ENCODE measurements around the gene ITGA2B. TPM values are rescaled to one million over a fixed set of nuclear protein-coding genes. Genes with fewer than 3 reads are reported as not detected.
"Not testable (repeated sequence)": the region's sequence is repeated elsewhere in the genome, so short reads cannot be mapped to it uniquely, and the experiment has no call there.

ITGA2B gene
- total and polyA plus RNA-seq, 7 donors, result 0.08 to 0.97 (median 0.16) TPM

DNA sequence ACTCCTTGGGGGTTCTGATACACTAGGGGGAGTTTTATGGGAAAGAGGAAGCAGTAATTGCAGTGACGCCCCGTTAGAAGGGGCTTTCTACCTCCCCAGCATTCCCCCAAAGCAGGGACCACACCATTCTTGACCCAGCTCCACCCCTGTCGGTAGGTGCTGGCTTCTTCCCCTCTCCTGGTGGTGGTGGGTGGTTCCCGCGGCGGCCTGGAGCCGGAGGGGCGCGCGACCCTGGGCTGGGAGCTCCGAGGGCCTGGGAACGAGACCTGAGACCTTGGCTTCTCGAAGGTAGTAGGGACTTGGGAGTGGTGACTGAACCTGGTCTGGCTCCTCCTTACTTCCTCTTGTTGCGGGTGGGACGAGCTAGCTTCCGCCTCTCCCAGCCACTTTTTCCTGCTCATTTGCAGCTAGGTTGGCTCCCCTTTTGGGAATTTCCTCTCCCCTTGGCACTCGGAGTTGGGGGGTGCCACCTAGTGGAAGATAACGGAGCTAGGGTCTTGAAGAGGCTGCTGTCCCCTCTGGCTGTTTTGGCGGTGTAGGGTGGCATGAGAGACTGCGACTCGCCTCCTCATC is 43.9 kb downstream of the ITGA2B start:
- DNase-seq (no peak), ATAC-seq (peak; percentile 38 to 75 (median 44))
- Histone ChIP-seq H3K27ac (peak overlapping the region; percentile 86), H3K4me1 (peaks cover 5% of the 10 kb centered on the region), H3K9me3 (no peaks in the 10 kb centered on the region), H3K36me3 (ENCODE audit: insufficient read depth in 1 of 2, low read depth in 1 of 2) (peaks cover 0 to 18% of the 10 kb centered on the region in 2 donors), H3K27me3 (ENCODE audit: insufficient read depth in 3 of 3, low read length in 2 of 3) (no peaks in the 10 kb centered on the region), H3K4me3 (peak overlapping the region; percentile 84)
- intact Hi-C loops (cut with DNase I), result loop anchor here (5.0 kb wide), 3 partner anchors 133 to 203 kb away; partner anchors contain the start of gene HROB (in 1 of the 2)
- TF ChIP-seq CTCF (IDR thresholded peaks at IDR 0.05), result peak; percentile 32
- WGBS, 3 donors, result 2 to 5% (median 3%) methylated on average over 18 to 21 of the region's 21 CpGs

GRCh38 chr17:44344939-44345453 is 44.5 kb downstream of the ITGA2B start, which contains the start of gene GRN:
TSS of gene GRN (plus strand) at chr17:44345302. CDS start at chr17:44349165, 3,863 bp downstream.
- no peak for TF ChIP-seq CTCF (IDR thresholded peaks at IDR 0.05)
- DNase-seq, result peak; percentile 89 to 93
- intact Hi-C loops (cut with DNase I), result loop anchor here (5.0 kb wide), 3 partner anchors 133 to 203 kb away; partner anchors contain the start of gene HROB (in 1 of the 2)
- WGBS, 3 donors, result 0 to 1% (median 1%) methylated on average over 26 of the region's 26 CpGs
- H3K9me3 ChIP-seq, result no peaks in the 10 kb centered on the region
- H3K27me3 ChIP-seq (ENCODE audit: insufficient read depth in 3 of 3, low read length in 2 of 3), result no peaks in the 10 kb centered on the region
- H3K4me1 ChIP-seq, result peaks cover 5% of the 10 kb centered on the region
- peak within 1 kb of the TSS; percentile 84 for H3K4me3 ChIP-seq
- H3K27ac ChIP-seq, result peak within 1 kb of the TSS; percentile 86
- peak; percentile 97 to 99 (median 98) for ATAC-seq
- H3K36me3 ChIP-seq (ENCODE audit: insufficient read depth in 1 of 2, low read depth in 1 of 2), result peaks cover 0 to 12% of the 10 kb centered on the region in 2 donors

DNA sequence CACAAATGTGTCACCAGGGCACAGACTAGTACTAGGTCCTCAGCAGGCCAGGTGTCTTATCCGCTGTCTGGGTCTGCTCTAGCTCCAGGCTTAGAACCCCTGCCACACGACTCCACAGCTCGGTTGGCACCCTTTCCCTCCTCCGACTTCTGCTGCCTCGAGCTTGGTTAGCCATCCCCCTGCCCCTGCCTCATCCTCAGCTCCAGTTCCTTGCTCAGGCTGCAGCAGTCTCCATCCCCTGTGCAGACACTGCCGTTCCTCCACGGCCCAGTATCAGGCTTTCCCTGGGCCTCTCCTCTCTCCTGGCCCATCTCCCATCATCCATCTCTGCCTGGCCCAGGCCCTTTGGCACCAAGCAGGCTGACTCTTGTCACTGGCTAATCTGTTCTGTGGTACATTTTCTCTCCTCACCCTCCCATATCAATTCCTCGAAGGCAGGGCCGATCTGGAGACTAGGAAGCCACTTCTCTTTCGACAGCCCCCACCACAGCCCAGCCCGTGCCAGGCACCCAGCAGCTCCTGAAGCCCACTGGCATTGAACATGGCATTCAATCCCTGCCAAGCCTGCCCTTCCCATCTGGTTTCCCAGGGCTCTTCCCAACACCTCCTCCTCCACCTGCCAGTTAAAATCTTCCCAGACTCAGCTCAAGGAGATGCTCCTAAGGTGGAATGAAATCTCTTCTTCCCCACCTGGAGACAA is 45.8 kb downstream of the ITGA2B start:
- Histone ChIP-seq H3K27ac (no peak overlapping the region), H3K4me1 (peaks cover 5% of the 10 kb centered on the region), H3K36me3 (ENCODE audit: insufficient read depth in 1 of 2, low read depth in 1 of 2) (no peaks in the 10 kb centered on the region), H3K27me3 (ENCODE audit: insufficient read depth in 3 of 3, low read length in 2 of 3) (no peaks in the 10 kb centered on the region), H3K4me3 (no peak overlapping the region), H3K9me3 (no peaks in the 10 kb centered on the region)
- ATAC-seq (no peak), DNase-seq (no peak)
- whole genome bisulfite sequencing, 3 donors, result 70 to 73% (median 72%) methylated on average over 11 of the region's 11 CpGs
- intact Hi-C loops (cut with DNase I), result no loop called here
- no peak for TF ChIP-seq CTCF (IDR thresholded peaks at IDR 0.05)

DNA sequence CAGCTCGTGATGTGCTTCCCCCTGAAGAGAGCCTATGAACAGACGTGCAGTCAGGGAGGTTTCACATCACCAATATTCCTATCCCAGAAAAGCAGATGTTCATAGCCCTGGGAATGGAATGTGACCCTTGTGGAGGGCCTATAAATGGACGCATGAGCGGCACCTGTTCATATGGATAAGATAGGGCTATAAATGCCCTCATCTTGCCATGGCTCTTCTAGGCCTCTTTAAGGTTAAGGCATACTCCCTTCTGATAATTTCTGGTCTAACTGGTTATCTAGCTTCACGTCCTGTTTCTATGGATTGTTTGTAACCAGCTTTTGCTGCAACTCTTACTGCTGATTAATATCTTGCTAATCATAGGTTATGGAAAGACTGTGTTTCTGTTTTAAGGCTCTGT is 48.9 kb downstream of the ITGA2B start:
- H3K27me3 ChIP-seq (ENCODE audit: insufficient read depth in 3 of 3, low read length in 2 of 3); intact Hi-C loops (cut with DNase I); H3K27ac ChIP-seq; H3K4me1 ChIP-seq; DNase-seq; H3K4me3 ChIP-seq; H3K9me3 ChIP-seq; H3K36me3 ChIP-seq (ENCODE audit: insufficient read depth in 1 of 2, low read depth in 1 of 2); ATAC-seq: not testable (repeated sequence)
- WGBS, 3 donors, result 52 to 60% (median 59%) methylated on average over 5 of the region's 5 CpGs

DNA sequence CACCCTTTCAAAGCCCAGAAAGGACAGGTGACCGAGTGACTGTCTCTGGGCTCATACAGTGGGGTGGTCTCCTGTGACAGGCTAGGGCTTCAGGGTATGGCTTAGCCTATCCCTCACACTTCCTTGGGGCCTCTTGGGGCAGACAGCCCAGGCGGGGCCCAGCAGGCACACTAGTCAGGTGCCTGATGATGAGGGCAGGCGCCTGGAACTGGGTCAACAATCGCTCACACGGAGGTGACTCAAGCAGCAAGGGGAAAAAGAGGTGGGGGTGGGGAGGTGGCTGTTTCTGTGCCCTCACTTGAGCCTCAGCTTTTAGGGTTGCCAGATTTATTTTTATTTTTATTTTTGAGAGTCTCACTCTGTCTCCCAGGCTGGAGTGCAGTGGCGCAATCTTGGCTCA is 50.7 kb downstream of the ITGA2B start:
- WGBS, 3 donors, result 55 to 62% (median 57%) methylated on average over 6 of the region's 6 CpGs
- ATAC-seq, result no peak
- Histone ChIP-seq H3K4me3 (no peak overlapping the region), H3K9me3 (no peaks in the 10 kb centered on the region), H3K36me3 (ENCODE audit: insufficient read depth in 1 of 2, low read depth in 1 of 2) (no peaks in the 10 kb centered on the region), H3K4me1 (no peaks in the 10 kb centered on the region), H3K27ac (no peak overlapping the region), H3K27me3 (ENCODE audit: insufficient read depth in 3 of 3, low read length in 2 of 3) (no peaks in the 10 kb centered on the region)
- intact Hi-C loops (cut with DNase I), result no loop called here
- DNase-seq, result no peak
- no peak for TF ChIP-seq CTCF (IDR thresholded peaks at IDR 0.05)
